ENCODE data around the gene SORCS2. TPM values are rescaled to one million over a fixed set of nuclear protein-coding genes. Genes with fewer than 3 reads are reported as not detected.

SORCS2 gene
- total and polyA plus RNA-seq, 2 of the 4 experiments (the other 2 are of a cell fraction): 0.36 to 0.62 TPM

GRCh38 chr4:7422151-7422897 lies 230.0 kb downstream of the SORCS2 start:
- dilution Hi-C loops (cut with HindIII; ENCODE audit: low sequenced_read_pairs, unreplicated experiment): no loop called here
- H2BK15ac ChIP-seq (ENCODE audit: low read depth, low read length): no peak overlapping the region
- no TSS peak for BruUV-seq (replicated peaks)
- no peaks in the 10 kb centered on the region for H3K4me1 ChIP-seq (ENCODE audit: control insufficient read depth, insufficient read depth, low read length)
- H3K27ac ChIP-seq (ENCODE audit: insufficient read depth, low read length): no peak overlapping the region
- no peak overlapping the region for H3K4me2 ChIP-seq (ENCODE audit: low read depth, low read length)
- no peak overlapping the region for H3K18ac ChIP-seq (ENCODE audit: low read depth, low read length)
- no peaks in the 10 kb centered on the region for H3K9me1 ChIP-seq (ENCODE audit: insufficient read depth, low read length)
- peaks cover 10% of the 10 kb centered on the region; the same call in 1 of the 2 replicates for H3K27me3 ChIP-seq (ENCODE audit: control insufficient read depth, insufficient read depth, low read length)
- no peak overlapping the region for H2BK5ac ChIP-seq (ENCODE audit: low read depth, low read length, poor library complexity, severe bottlenecking)
- 62% methylated on average over 3 of the region's 19 CpGs; no CpG with 5 or more reads in 1 of the 2 experiments for WGBS, 2 experiments (ENCODE audit: extremely low coverage in 2 of 2, insufficient read length in 1 of 2)
- no peak overlapping the region for H3K4ac ChIP-seq (ENCODE audit: low read depth, low read length)
- ATAC-seq (ENCODE audit: low read depth) (no peak), DNase-seq (no peak)
- no peak overlapping the region for H2BK120ac ChIP-seq (ENCODE audit: low read depth, low read length)
- no peaks in the 10 kb centered on the region for H3K36me3 ChIP-seq (ENCODE audit: control insufficient read depth, insufficient read depth, low read length)
- in situ Hi-C loops (cut with MboI; ENCODE audit: low sequenced_read_pairs): no loop called here
- intact Hi-C loops (cut with micrococcal nuclease): no loop called here
- H3K79me1 ChIP-seq (ENCODE audit: low read depth in 1 of 2, low read length in 2 of 2): no peaks in the 10 kb centered on the region
- no peak overlapping the region for H4K5ac ChIP-seq (ENCODE audit: low read depth, low read length)
- no peak overlapping the region for H4K91ac ChIP-seq (ENCODE audit: insufficient read depth, low read depth, low read length)
- H3K4me3 ChIP-seq (ENCODE audit: insufficient read depth, low read depth, low read length): no peak overlapping the region
- H2AFZ ChIP-seq (replicated peaks; ENCODE audit: low read length, poor library complexity): no peak overlapping the region
- no peak overlapping the region for H2AK9ac ChIP-seq (replicated peaks; ENCODE audit: low read depth, low read length, poor library complexity)
- H3K9ac ChIP-seq (ENCODE audit: low read depth, low read length): no peak overlapping the region
- TF ChIP-seq SMC3 (IDR thresholded peaks at IDR 0.05; ENCODE audit: low read depth, low read length) (no peak), MAFK (IDR thresholded peaks at IDR 0.05; ENCODE audit: low read depth, low read length) (no peak), MXI1 (IDR thresholded peaks at IDR 0.05; ENCODE audit: borderline replicate concordance, low read depth, low read length) (no peak), CHD1 (IDR thresholded peaks at IDR 0.05; ENCODE audit: low read depth, low read length) (no peak), FOS (IDR thresholded peaks at IDR 0.05; ENCODE audit: low read depth, low read length) (no peak), NFE2L2 (IDR thresholded peaks at IDR 0.05; ENCODE audit: low read depth, low read length) (no peak), RFX5 (IDR thresholded peaks at IDR 0.05; ENCODE audit: low read depth, low read length) (no peak), MAZ (IDR thresholded peaks at IDR 0.05; ENCODE audit: borderline replicate concordance, low read depth, low read length) (no peak), USF2 (IDR thresholded peaks at IDR 0.05; ENCODE audit: low read depth, low read length) (no peak), RCOR1 (IDR thresholded peaks at IDR 0.05; ENCODE audit: insufficient replicate concordance, low read length) (no peak), BHLHE40 (IDR thresholded peaks at IDR 0.05; ENCODE audit: low read depth, low read length) (no peak), ELK1 (IDR thresholded peaks at IDR 0.05; ENCODE audit: borderline replicate concordance, low read depth, low read length) (no peak), RAD21 (IDR thresholded peaks at IDR 0.05; ENCODE audit: low read length) (no peak), POLR2A (IDR thresholded peaks at IDR 0.05; ENCODE audit: low read depth, low read length) (no peak), CTCF (conservative IDR thresholded peaks at IDR 0.05; ENCODE audit: low read depth, low read length) (no peak)
- ChIA-PET POLR2A (ENCODE audit: unreplicated experiment) (no interaction called here), CTCF (no interaction called here)
- H3K14ac ChIP-seq (replicated peaks; ENCODE audit: low read depth, low read length): no peak overlapping the region
- no peak overlapping the region for H4K8ac ChIP-seq (ENCODE audit: low read depth in 2 of 2, low read length in 2 of 2)
- H3K9me3 ChIP-seq (ENCODE audit: control insufficient read depth, insufficient read depth, low read length): no peaks in the 10 kb centered on the region
- no peak overlapping the region for H3K56ac ChIP-seq (ENCODE audit: extremely low read depth, insufficient read depth, low read length)
- no peak overlapping the region for H2BK20ac ChIP-seq (ENCODE audit: low read depth, low read length)
- no peak overlapping the region for H2AK5ac ChIP-seq (ENCODE audit: low read depth, low read length)
- no peaks in the 10 kb centered on the region for H4K20me1 ChIP-seq (ENCODE audit: insufficient read depth, low read length)
- no peak overlapping the region for H3K23ac ChIP-seq (ENCODE audit: low read depth, low read length)
